ENCODE results near the gene MAN2B1. TPM values are rescaled to one million over a fixed set of nuclear protein-coding genes. Genes with fewer than 3 reads are reported as not detected.
"Not testable (repeated sequence)": the region's sequence is repeated elsewhere in the genome, so short reads cannot be mapped to it uniquely, and the experiment has no call there.

The MAN2B1 gene
- total and polyA plus RNA-seq, 3 experiments from 2014 or later: 76.4 to 85.3 (median 83.8) TPM

- H3K4me1 Mint-ChIP-seq: no peaks in the 10 kb centered on the region
- POLR2A ChIA-PET: no interaction called here
- Histone ChIP-seq H3K9me3 (ENCODE audit: low read length) (no peaks in the 10 kb centered on the region), H3K4me3 (ENCODE audit: low read length) (no peak overlapping the region), H3K4me1 (ENCODE audit: insufficient read depth, low read length) (no peaks in the 10 kb centered on the region), H3K27ac (ENCODE audit: low read depth, low read length) (no peak overlapping the region), H3K36me3 (ENCODE audit: insufficient read depth, low read length) (peaks cover 28% of the 10 kb centered on the region), H3K27me3 (ENCODE audit: insufficient read depth, low read length, poor library complexity, severe bottlenecking) (no peaks in the 10 kb centered on the region)
- H3K9me3 Mint-ChIP-seq: no peaks in the 10 kb centered on the region
- CTCF ChIA-PET: no interaction called here
- H3K27ac Mint-ChIP-seq: no peak overlapping the region
- peaks cover 0 to 81% (median 8%) of the 10 kb centered on the region in 3 donors for H3K36me3 Mint-ChIP-seq
- DNase-seq: no peak
- H3K27me3 Mint-ChIP-seq: no peaks in the 10 kb centered on the region
- H3K4me3 Mint-ChIP-seq: no peak overlapping the region
Observed at GRCh38 chr19:12705654-12706331, 39.3 kb upstream of the MAN2B1 start.

- no peaks in the 10 kb centered on the region for H3K4me1 Mint-ChIP-seq
- peaks cover 0 to 78% (median 5%) of the 10 kb centered on the region in 3 donors for H3K36me3 Mint-ChIP-seq
- Histone ChIP-seq H3K4me1 (ENCODE audit: insufficient read depth, low read length) (no peaks in the 10 kb centered on the region), H3K27ac (ENCODE audit: low read depth, low read length) (no peak overlapping the region), H3K9me3 (ENCODE audit: low read length) (no peaks in the 10 kb centered on the region), H3K27me3 (ENCODE audit: insufficient read depth, low read length, poor library complexity, severe bottlenecking) (no peaks in the 10 kb centered on the region), H3K4me3 (ENCODE audit: low read length) (no peak overlapping the region), H3K36me3 (ENCODE audit: insufficient read depth, low read length) (peaks cover 23% of the 10 kb centered on the region)
- POLR2A ChIA-PET: no interaction called here
- no peak overlapping the region for H3K27ac Mint-ChIP-seq
- DNase-seq: no peak
- CTCF ChIA-PET: no interaction called here
- H3K9me3 Mint-ChIP-seq: no peaks in the 10 kb centered on the region
- H3K4me3 Mint-ChIP-seq: no peak overlapping the region
- no peaks in the 10 kb centered on the region for H3K27me3 Mint-ChIP-seq
Observed at GRCh38 chr19:12705169-12705568, 38.6 kb upstream of the MAN2B1 start.

GRCh38 chr19:12703046-12703445 lies 36.5 kb upstream of the MAN2B1 start:
- peak in 1 of 5 donors; percentile 27 for DNase-seq
- CTCF ChIA-PET: no interaction called here

GRCh38 chr19:12701596-12702282 lies 35.2 kb upstream of the MAN2B1 start:
- DNase-seq: no peak
- H3K4me1 ChIP-seq (ENCODE audit: insufficient read depth, low read length): peaks cover 5% of the 10 kb centered on the region
- Mint-ChIP-seq H3K9me3 (no peaks in the 10 kb centered on the region), H3K27ac (no peak overlapping the region), H3K4me1 (peaks cover 4 to 7% (median 6%) of the 10 kb centered on the region in 3 donors), H3K4me3 (peak overlapping the region in 1 of 7 donors; percentile 32), H3K36me3 (peaks cover 0 to 62% (median 5%) of the 10 kb centered on the region in 3 donors), H3K27me3 (no peaks in the 10 kb centered on the region)
- no peak overlapping the region for H3K27ac ChIP-seq (ENCODE audit: low read depth, low read length)
- ChIA-PET CTCF (no interaction called here), POLR2A (no interaction called here)
- no peaks in the 10 kb centered on the region for H3K27me3 ChIP-seq (ENCODE audit: insufficient read depth, low read length, poor library complexity, severe bottlenecking)
- H3K4me3 ChIP-seq (ENCODE audit: low read length): no peak overlapping the region
- H3K36me3 ChIP-seq (ENCODE audit: insufficient read depth, low read length): peaks cover 18% of the 10 kb centered on the region
- no peaks in the 10 kb centered on the region for H3K9me3 ChIP-seq (ENCODE audit: low read length)

More at GRCh38 chr19:12703046-12703445, 36.5 kb upstream of the MAN2B1 start:
- Histone ChIP-seq H3K4me3 (ENCODE audit: low read length) (no peak overlapping the region), H3K9me3 (ENCODE audit: low read length) (no peaks in the 10 kb centered on the region), H3K27me3 (ENCODE audit: insufficient read depth, low read length, poor library complexity, severe bottlenecking) (no peaks in the 10 kb centered on the region), H3K4me1 (ENCODE audit: insufficient read depth, low read length) (no peaks in the 10 kb centered on the region), H3K27ac (ENCODE audit: low read depth, low read length) (no peak overlapping the region), H3K36me3 (ENCODE audit: insufficient read depth, low read length) (peaks cover 18% of the 10 kb centered on the region)
- Mint-ChIP-seq H3K36me3 (peaks cover 0 to 68% (median 5%) of the 10 kb centered on the region in 3 donors), H3K27ac (peak overlapping the region in 1 of 8 donors; percentile 23), H3K4me3 (no peak overlapping the region), H3K27me3 (no peaks in the 10 kb centered on the region), H3K9me3 (no peaks in the 10 kb centered on the region), H3K4me1 (peaks cover 2 to 4% (median 2%) of the 10 kb centered on the region in 3 donors)
- POLR2A ChIA-PET: no interaction called here

GRCh38 chr19:12698138-12698537 lies 31.6 kb upstream of the MAN2B1 start:
- ChIA-PET CTCF (no interaction called here), POLR2A (no interaction called here)
- H3K4me3 Mint-ChIP-seq: peak overlapping the region; percentile 24 to 90 (median 72)

GRCh38 chr19:12697425-12697824 lies 30.9 kb upstream of the MAN2B1 start:
- H3K9me3 Mint-ChIP-seq; H3K27me3 Mint-ChIP-seq; DNase-seq; H3K4me3 ChIP-seq (ENCODE audit: low read length); H3K9me3 ChIP-seq (ENCODE audit: low read length); H3K36me3 ChIP-seq (ENCODE audit: insufficient read depth, low read length); H3K27me3 ChIP-seq (ENCODE audit: insufficient read depth, low read length, poor library complexity, severe bottlenecking): not testable (repeated sequence)
- peaks cover 0 to 28% (median 0%) of the 10 kb centered on the region in 3 donors for H3K36me3 Mint-ChIP-seq
- H3K4me1 Mint-ChIP-seq: peaks cover 10 to 15% (median 12%) of the 10 kb centered on the region in 3 donors
- H3K4me3 Mint-ChIP-seq: peak overlapping the region in 6 of 7 donors; percentile 8 to 98 (median 42)
- H3K27ac ChIP-seq (ENCODE audit: low read depth, low read length): peak overlapping the region; percentile 79
- peak overlapping the region in 3 of 8 donors; percentile 57 to 99 (median 99) for H3K27ac Mint-ChIP-seq
- ChIA-PET CTCF (interaction anchor here (0.9 to 1.4 kb wide), 3 partner anchors 19 to 61 kb away, joined by 3 to 5 read pairs (median 4); partner anchors contain the start of gene TRIR), POLR2A (interaction anchor here (1.7 to 2.4 kb wide), 2 partner anchors 24 to 37 kb away, joined by 7 to 9 read pairs; partner anchors contain the start of gene TRIR)
- peaks cover 12% of the 10 kb centered on the region for H3K4me1 ChIP-seq (ENCODE audit: insufficient read depth, low read length)

More at GRCh38 chr19:12698138-12698537, 31.6 kb upstream of the MAN2B1 start:
- peaks cover 3% of the 10 kb centered on the region for H3K36me3 ChIP-seq (ENCODE audit: insufficient read depth, low read length)
- DNase-seq: no peak
- Mint-ChIP-seq H3K27ac (peak overlapping the region in 6 of 8 donors; percentile 61 to 93 (median 74)), H3K9me3 (no peaks in the 10 kb centered on the region), H3K27me3 (peaks cover 0 to 3% of the 10 kb centered on the region in 2 donors), H3K36me3 (peaks cover 0 to 33% (median 3%) of the 10 kb centered on the region in 3 donors), H3K4me1 (peaks cover 10 to 15% (median 12%) of the 10 kb centered on the region in 3 donors)
- H3K4me1 ChIP-seq (ENCODE audit: insufficient read depth, low read length): peaks cover 12% of the 10 kb centered on the region
- no peaks in the 10 kb centered on the region for H3K27me3 ChIP-seq (ENCODE audit: insufficient read depth, low read length, poor library complexity, severe bottlenecking)
- H3K9me3 ChIP-seq (ENCODE audit: low read length): no peaks in the 10 kb centered on the region
- H3K4me3 ChIP-seq (ENCODE audit: low read length): no peak overlapping the region
- no peak overlapping the region for H3K27ac ChIP-seq (ENCODE audit: low read depth, low read length)

GRCh38 chr19:12696366-12697335 lies 30.1 kb upstream of the MAN2B1 start, which contains the start of gene FBXW9:
Gene FBXW9, minus strand, starts transcription at chr19:12696631. Its CDS starts 50 bp downstream, at chr19:12696581.
- H3K36me3 Mint-ChIP-seq: peaks cover 0 to 21% (median 0%) of the 10 kb centered on the region in 3 donors
- Histone ChIP-seq H3K27ac (ENCODE audit: low read depth, low read length) (peak within 1 kb of the TSS; percentile 79), H3K36me3 (ENCODE audit: insufficient read depth, low read length) (no peaks in the 10 kb centered on the region), H3K4me3 (ENCODE audit: low read length) (peak within 1 kb of the TSS; percentile 58), H3K27me3 (ENCODE audit: insufficient read depth, low read length, poor library complexity, severe bottlenecking) (no peaks in the 10 kb centered on the region), H3K9me3 (ENCODE audit: low read length) (no peaks in the 10 kb centered on the region), H3K4me1 (ENCODE audit: insufficient read depth, low read length) (peaks cover 12% of the 10 kb centered on the region)
- ChIA-PET POLR2A (interaction anchor here (0.5 to 2.4 kb wide), 9 partner anchors 12 to 773 kb away, joined by 3 to 11 read pairs (median 4); partner anchors contain the start of genes DHPS and TRIR), CTCF (interaction anchor here (0.8 to 1.6 kb wide), 7 partner anchors 11 to 64 kb away, joined by 3 to 5 read pairs (median 4); partner anchors contain the start of genes DHPS and TRIR)
- DNase-seq: peak; percentile 91 to 98 (median 96)
- H3K4me3 Mint-ChIP-seq: peak within 1 kb of the TSS; percentile 87 to 98 (median 92)
- peak within 1 kb of the TSS; percentile 93 to 99 (median 96) for H3K27ac Mint-ChIP-seq
- peaks cover 0 to 3% of the 10 kb centered on the region in 2 donors for H3K27me3 Mint-ChIP-seq
- no peaks in the 10 kb centered on the region for H3K9me3 Mint-ChIP-seq
- peaks cover 10 to 15% (median 12%) of the 10 kb centered on the region in 3 donors for H3K4me1 Mint-ChIP-seq
